ENCODE measurements around the gene TTC7B. TPM values are rescaled to one million over a fixed set of nuclear protein-coding genes. Genes with fewer than 3 reads are reported as not detected.

Gene TTC7B
- total and polyA plus RNA-seq, 2 donors (not counting 1 experiment from before 2014, with no cell fraction given), result 0.36 to 3.2 TPM

- H3K4me3 ChIP-seq (ENCODE audit: control extremely low read depth in 1 of 5, extremely low read depth in 1 of 5, insufficient read depth in 1 of 5, low read depth in 2 of 5, low read length in 4 of 5), result no peak overlapping the region
- Mint-ChIP-seq H3K4me3 (no peak overlapping the region), H3K4me1 (no peaks in the 10 kb centered on the region), H3K27me3 (no peaks in the 10 kb centered on the region), H3K27ac (no peak overlapping the region), H3K9me3 (ENCODE audit: insufficient read depth) (no peaks in the 10 kb centered on the region)
- H3K9ac ChIP-seq (ENCODE audit: low read length), result no peak overlapping the region
- H3K79me2 ChIP-seq (ENCODE audit: control insufficient read depth, insufficient read depth, low read length), result no peaks in the 10 kb centered on the region
- no peaks in the 10 kb centered on the region for H3K4me1 ChIP-seq (ENCODE audit: control insufficient read depth in 2 of 2, insufficient read depth in 2 of 2, low read length in 2 of 2)
- ChIA-PET POLR2A (no interaction called here), CTCF (interaction anchor here (0.6 kb wide), 1 partner anchor 27 kb away, joined by 3 read pairs; no protein-coding TSS in a partner anchor)
- no peaks in the 10 kb centered on the region for H3K9me3 ChIP-seq (ENCODE audit: control extremely low read depth in 1 of 3, control insufficient read depth in 2 of 3, insufficient read depth in 1 of 3, low read length in 2 of 3)
- H4K20me1 ChIP-seq (ENCODE audit: control insufficient read depth, insufficient read depth, low read length, poor library complexity, severe bottlenecking), result no peaks in the 10 kb centered on the region
- TF ChIP-seq EZH2 (IDR thresholded peaks at IDR 0.05; ENCODE audit: borderline replicate concordance, insufficient read depth, low read depth, low read length, poor library complexity, severe bottlenecking), result no peak
- no peak for ATAC-seq (ENCODE audit: low read depth)
- intact Hi-C loops (cut with micrococcal nuclease), result no loop called here
- DNase-seq, result no peak
- WGBS (ENCODE audit: insufficient coverage), result 97% methylated on average over 12 of the region's 15 CpGs
- H3K36me3 ChIP-seq (replicated peaks in 1 of 2; ENCODE audit: control extremely low read depth in 1 of 2, control insufficient read depth in 1 of 2, extremely low read depth in 1 of 2, insufficient read depth in 2 of 2, low read length in 1 of 2), result no peaks in the 10 kb centered on the region
- H2AFZ ChIP-seq (ENCODE audit: insufficient read depth, low read depth, low read length, poor library complexity, severe bottlenecking), result no peak overlapping the region
- no peak overlapping the region for H3K4me2 ChIP-seq (replicated peaks; ENCODE audit: low read depth, low read length, poor library complexity, severe bottlenecking)
- H3K27ac ChIP-seq (ENCODE audit: low read length in 2 of 2), result no peak overlapping the region
- H3K27me3 ChIP-seq (replicated peaks in 1 of 4; ENCODE audit: control extremely low read depth in 1 of 4, control insufficient read depth in 3 of 4, insufficient read depth in 4 of 4, low read length in 3 of 4), result no peaks in the 10 kb centered on the region
These were observed 30.3 kb downstream of the TTC7B start for GRCh38 chr14:90785876-90786450.

DNA sequence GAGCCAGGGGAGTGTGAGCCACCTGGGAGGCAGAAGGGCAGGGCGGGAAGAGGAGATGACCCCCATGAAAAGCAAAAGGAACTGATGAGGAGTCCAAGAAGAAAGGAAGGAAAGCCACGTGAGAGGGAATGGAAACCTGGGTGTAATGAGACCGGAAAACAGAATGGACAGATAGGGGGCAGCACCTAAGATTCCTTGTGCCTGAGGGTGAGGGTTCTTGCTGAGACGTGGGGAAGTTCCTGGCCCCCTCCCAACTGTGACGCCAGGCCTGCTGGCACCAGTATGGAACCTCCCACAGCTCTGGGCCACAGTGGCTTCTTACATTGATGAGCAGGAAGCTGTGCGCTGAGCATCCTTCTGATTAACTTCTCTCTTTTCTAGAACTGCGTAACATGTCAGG is 30.8 kb downstream of the TTC7B start:
- H4K20me1 ChIP-seq (ENCODE audit: control insufficient read depth, insufficient read depth, low read length, poor library complexity, severe bottlenecking), result no peaks in the 10 kb centered on the region
- ChIA-PET POLR2A (no interaction called here), CTCF (no interaction called here)
- ATAC-seq (ENCODE audit: low read depth) (no peak), DNase-seq (no peak)
- no peaks in the 10 kb centered on the region for H3K4me1 Mint-ChIP-seq
- H3K27me3 Mint-ChIP-seq, result no peaks in the 10 kb centered on the region
- H2AFZ ChIP-seq (ENCODE audit: insufficient read depth, low read depth, low read length, poor library complexity, severe bottlenecking), result no peak overlapping the region
- no peaks in the 10 kb centered on the region for H3K9me3 Mint-ChIP-seq (ENCODE audit: insufficient read depth)
- no peaks in the 10 kb centered on the region for H3K4me1 ChIP-seq (ENCODE audit: control insufficient read depth in 2 of 2, insufficient read depth in 2 of 2, low read length in 2 of 2)
- H3K27ac ChIP-seq (ENCODE audit: low read length in 2 of 2), result no peak overlapping the region
- H3K9me3 ChIP-seq (ENCODE audit: control extremely low read depth in 1 of 3, control insufficient read depth in 2 of 3, insufficient read depth in 1 of 3, low read length in 2 of 3), result no peaks in the 10 kb centered on the region
- no peaks in the 10 kb centered on the region for H3K27me3 ChIP-seq (replicated peaks in 1 of 4; ENCODE audit: control extremely low read depth in 1 of 4, control insufficient read depth in 3 of 4, insufficient read depth in 4 of 4, low read length in 3 of 4)
- WGBS (ENCODE audit: insufficient coverage), result 77% methylated on average over 6 of the region's 7 CpGs
- TF ChIP-seq, protein P1, sequence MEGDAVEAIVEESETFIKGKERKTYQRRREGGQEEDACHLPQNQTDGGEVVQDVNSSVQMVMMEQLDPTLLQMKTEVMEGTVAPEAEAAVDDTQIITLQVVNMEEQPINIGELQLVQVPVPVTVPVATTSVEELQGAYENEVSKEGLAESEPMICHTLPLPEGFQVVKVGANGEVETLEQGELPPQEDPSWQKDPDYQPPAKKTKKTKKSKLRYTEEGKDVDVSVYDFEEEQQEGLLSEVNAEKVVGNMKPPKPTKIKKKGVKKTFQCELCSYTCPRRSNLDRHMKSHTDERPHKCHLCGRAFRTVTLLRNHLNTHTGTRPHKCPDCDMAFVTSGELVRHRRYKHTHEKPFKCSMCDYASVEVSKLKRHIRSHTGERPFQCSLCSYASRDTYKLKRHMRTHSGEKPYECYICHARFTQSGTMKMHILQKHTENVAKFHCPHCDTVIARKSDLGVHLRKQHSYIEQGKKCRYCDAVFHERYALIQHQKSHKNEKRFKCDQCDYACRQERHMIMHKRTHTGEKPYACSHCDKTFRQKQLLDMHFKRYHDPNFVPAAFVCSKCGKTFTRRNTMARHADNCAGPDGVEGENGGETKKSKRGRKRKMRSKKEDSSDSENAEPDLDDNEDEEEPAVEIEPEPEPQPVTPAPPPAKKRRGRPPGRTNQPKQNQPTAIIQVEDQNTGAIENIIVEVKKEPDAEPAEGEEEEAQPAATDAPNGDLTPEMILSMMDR (IDR thresholded peaks at IDR 0.05), result no peak
- no peak for TF ChIP-seq EZH2 (IDR thresholded peaks at IDR 0.05; ENCODE audit: borderline replicate concordance, insufficient read depth, low read depth, low read length, poor library complexity, severe bottlenecking)
- H3K79me2 ChIP-seq (ENCODE audit: control insufficient read depth, insufficient read depth, low read length), result no peaks in the 10 kb centered on the region
- H3K4me2 ChIP-seq (replicated peaks; ENCODE audit: low read depth, low read length, poor library complexity, severe bottlenecking), result no peak overlapping the region
- H3K36me3 ChIP-seq (replicated peaks in 1 of 2; ENCODE audit: control extremely low read depth in 1 of 2, control insufficient read depth in 1 of 2, extremely low read depth in 1 of 2, insufficient read depth in 2 of 2, low read length in 1 of 2), result no peaks in the 10 kb centered on the region
- no peak overlapping the region for H3K4me3 Mint-ChIP-seq
- intact Hi-C loops (cut with micrococcal nuclease), result no loop called here
- no peak overlapping the region for H3K4me3 ChIP-seq (ENCODE audit: control extremely low read depth in 1 of 5, extremely low read depth in 1 of 5, insufficient read depth in 1 of 5, low read depth in 2 of 5, low read length in 4 of 5)
- H3K27ac Mint-ChIP-seq, result no peak overlapping the region
- no peak overlapping the region for H3K9ac ChIP-seq (ENCODE audit: low read length)
